NCI-H2227 treated with DMSO at 0.1 percent for 48 hours (cell line): ENCODE measurements around the gene KIF1A.
A peak's percentile ranks its signal among the peaks of the same experiment; 100 is the strongest.

Experiments used
- DNase-seq: peaks from one replicate; lab custom pipeline; 2025; lab: John Stamatoyannopoulos, UW

KIF1A gene

DNA sequence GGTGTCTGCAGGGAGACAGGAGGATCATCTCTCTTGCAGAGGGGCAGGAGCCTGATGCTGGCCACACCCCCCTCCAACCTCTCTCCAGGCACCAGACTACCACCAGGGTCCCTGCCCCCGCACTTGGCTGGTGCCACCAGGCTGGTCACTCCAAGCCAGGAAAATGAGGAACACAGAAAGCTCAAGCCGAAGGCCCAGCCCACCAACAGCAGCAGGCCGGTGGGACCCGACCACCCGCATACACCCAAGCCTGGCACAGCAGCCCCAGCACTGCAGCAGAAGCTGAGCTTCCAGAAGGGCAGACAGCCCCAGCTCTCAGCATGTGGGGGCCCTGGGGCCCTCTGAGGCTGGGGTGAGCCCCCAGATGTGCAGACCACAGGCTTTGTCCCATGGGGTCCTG, 52.7 kb downstream of the KIF1A start:
- DNase-seq = no peak

- DNase-seq = no peak
Observed at GRCh38 chr2:240766072-240766471, 53.9 kb downstream of the KIF1A start.

DNA sequence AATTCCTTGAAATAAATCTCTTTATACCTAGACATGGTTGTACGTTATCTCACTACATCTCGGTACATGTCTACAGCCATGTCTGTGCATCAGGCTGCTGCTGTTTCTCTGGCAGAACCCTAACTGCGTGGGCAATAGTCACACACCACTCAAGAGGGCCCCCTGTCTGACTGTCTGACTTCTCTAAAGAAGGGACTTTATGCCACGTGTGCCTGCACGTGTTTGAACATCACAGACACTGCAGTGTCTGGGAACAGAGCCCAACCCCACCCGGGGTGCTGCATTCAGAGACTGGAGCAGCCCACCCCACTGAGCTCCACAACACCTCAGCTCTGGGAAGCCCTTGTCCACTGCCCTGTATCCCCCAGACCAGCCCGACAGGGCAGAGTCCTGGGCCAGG, 55.0 kb downstream of the KIF1A start:
- no peak for DNase-seq

DNA sequence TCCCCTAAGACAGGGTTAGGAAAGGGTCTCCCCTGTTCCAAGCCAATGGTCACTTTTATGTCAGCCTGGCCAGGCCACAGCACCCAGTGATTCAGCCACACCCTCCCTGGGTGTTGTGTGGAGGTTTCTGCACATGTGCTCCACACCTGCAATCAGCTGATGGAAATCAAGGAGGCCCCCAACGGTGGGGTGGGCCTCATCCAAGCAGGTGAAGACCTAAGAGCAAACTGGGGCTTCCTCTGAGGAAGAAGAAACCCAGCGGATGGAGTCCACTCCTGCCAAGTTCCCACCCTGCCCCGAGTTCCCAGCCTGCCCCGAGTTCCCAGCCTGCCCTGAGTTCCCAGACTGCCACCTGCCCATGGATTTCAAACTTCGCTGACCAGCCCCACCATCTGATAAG, 55.4 kb downstream of the KIF1A start:
- DNase-seq = no peak

GRCh38 chr2:240762971-240763370, 57.0 kb downstream of the KIF1A start:
- no peak for DNase-seq

GRCh38 chr2:240762249-240762648, 57.8 kb downstream of the KIF1A start:
- DNase-seq = no peak

GRCh38 chr2:240760576-240761246, 59.3 kb downstream of the KIF1A start:
- no peak for DNase-seq

DNA sequence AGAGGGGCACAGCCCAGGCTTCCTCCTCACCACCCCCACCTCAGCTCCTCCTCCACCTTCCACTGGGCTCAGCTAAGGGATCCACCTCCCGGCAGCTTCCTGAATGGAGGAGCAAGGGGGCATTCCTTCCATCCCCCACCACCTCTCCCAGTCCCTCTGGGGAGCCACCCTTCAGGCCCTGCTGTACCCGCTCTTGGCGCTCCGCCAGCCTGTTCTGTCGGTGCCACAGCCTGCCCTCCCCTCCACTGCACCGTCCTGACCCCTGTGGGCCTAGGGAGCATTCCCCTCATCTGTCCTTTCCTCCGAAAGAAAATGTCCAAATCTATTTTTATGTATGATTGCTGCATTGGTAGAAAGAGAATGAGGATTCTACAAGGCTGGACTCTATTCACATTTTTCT, 59.9 kb downstream of the KIF1A start:
- DNase-seq = peak; percentile 56

GRCh38 chr2:240759459-240759858, 60.6 kb downstream of the KIF1A start:
- DNase-seq = no peak

GRCh38 chr2:240757086-240757614, 62.9 kb downstream of the KIF1A start:
- DNase-seq = no peak

GRCh38 chr2:240752209-240752608, 67.8 kb downstream of the KIF1A start:
- no peak for DNase-seq

- DNase-seq = no peak
Observed at GRCh38 chr2:240750409-240750808, 69.6 kb downstream of the KIF1A start.

DNA sequence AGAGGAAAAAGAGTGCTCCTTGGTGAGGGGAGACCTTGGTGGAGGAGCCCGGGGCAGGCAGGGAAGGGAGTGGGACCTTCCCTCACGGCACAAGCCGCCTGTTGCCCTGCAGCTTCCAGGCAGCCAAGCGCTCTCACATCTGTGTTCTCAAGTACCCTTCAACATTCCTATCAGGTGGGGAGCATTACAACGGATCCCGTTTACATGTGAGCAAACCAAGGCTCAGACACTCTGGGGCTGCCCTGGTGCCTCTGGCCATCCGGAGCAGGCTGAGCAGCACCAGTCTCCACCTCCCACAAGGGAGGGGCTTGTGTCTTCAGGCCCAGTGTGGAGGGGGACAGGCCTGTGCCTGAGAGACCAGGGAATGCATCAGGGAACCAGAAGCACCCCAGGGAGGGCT, 70.5 kb downstream of the KIF1A start:
- no peak for DNase-seq

GRCh38 chr2:240747256-240747655, 72.8 kb downstream of the KIF1A start:
- DNase-seq = no peak

DNA sequence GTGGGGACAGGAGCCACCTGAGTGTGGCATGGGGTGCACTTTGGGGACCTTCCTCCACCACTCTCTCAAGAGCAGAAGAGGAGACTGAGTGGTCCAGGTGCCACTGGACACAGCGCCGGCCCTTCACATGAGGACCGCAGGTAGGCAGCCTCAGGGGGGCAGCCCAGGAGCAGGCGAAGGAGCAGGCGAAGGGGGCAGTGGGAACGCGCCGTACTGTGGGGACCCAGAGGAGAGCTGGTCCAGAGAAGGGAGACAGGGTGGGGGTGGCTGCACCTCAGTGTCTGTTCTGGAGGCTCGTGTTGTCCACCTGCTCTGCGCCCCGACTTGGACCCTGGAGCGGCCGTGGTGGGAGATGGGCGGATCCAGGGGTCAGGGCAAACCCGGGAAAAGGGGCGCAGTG, 73.3 kb downstream of the KIF1A start:
- no peak for DNase-seq

DNA sequence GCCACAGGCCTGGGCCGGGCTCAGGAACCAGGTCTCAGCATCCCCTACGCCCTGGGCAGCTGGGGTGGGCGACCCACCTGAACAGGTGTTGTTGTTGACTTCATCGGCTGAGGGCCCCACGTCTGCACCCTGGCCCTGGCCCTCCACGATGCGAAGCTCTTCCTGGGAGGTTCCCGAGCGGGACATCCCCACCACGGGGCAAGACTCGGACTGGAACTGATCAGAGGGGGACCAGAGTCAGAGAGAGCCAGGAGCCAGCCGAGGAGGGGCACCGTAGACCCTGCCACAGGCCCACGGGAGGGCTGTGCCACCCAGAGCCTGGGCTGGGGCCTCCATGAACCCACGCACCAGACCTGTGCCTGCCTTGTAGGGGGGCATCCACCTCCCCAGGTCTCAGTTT, 74.1 kb downstream of the KIF1A start:
- DNase-seq = no peak

DNA sequence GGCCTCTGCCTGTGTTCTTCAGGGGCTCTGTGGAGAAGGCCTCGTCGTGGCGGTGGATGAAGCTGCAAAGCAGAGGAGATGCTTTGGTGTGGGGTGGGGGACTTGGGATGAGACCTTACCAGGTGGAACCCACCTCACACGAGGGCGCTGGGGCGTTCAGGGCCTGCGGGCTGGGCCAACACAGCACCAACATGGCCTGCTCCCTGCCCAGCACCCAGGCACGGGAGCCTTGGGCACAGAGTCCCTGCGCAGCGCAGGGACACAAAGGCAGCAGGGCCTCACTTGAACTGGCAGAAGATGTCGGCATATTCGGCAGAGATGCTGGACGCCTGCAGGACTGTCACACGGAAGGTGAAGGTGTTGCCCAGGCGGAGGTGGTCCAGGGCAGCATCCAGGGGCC, 74.6 kb downstream of the KIF1A start:
- no peak for DNase-seq

GRCh38 chr2:240742602-240743095, 77.4 kb downstream of the KIF1A start:
- DNase-seq = no peak

GRCh38 chr2:240741091-240741490, 78.9 kb downstream of the KIF1A start:
- no peak for DNase-seq

DNA sequence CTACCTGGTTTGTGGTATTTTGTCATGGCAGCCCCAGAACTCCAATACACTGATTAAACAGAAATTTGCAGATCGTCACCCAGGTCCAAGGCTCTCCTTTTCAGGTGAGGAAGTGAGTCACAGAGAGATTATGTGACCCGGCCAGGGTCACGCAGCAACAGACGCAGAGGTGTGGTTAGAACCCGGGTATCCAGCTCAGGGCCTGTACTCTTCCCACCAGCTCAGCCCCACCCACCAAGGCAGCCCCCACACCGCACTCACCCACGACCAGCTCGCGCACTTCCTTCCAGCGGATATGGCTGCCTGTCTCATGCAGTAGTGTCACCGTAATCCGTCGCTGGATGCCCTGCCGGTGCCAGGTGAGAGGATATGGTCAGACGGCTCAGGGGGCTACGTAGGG, 80.2 kb downstream of the KIF1A start:
- no peak for DNase-seq

GRCh38 chr2:240737958-240738357, 82.1 kb downstream of the KIF1A start:
- no peak for DNase-seq

- DNase-seq = no peak
Observed at GRCh38 chr2:240737512-240737911, 82.5 kb downstream of the KIF1A start.

DNA sequence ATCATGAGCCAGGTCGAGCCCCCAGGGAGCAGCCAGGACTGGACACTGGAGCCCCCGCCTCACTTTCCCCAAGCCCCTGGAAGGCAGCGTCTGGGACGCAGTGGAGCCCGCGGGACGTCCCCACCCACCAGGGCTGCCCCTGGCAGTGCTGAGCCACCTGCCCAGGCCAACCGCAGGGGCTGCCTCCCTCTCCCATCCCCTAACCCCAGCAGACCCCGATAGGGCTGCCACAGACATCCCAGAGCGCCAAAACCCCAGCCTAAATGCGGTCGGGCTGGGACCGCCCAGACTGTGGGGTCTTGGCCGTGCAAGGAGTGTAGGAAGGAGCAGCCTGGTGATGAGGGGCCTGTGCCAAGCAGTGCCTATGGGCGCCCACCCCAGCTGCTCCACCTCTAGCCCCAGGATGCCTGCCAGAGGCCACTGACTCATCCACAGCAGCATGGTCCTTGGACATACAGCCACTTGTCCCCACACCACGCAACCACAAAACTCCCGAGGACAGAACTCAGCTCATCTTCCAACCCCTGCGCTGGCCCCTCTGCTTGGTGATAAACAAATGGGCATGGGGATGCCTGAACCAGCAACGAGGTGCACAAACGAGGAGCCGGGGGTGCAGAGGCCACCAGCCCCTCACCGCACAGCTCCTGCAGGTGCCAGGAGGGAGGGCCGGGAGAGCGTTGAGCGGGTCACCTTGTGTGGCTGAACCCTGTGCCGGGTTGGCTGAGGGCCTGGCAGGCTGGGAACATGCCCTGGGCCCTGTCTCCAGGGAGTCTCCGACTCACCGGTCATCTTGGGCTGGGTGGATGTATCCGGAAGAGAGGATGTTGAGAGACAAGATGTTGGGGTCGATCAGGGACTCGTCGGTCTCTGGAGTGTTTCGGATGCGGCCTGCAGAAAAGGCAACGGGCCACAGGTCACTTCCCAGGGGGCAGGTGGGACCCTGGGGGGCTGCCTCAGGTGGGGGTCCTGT, 83.5 kb downstream of the KIF1A start:
- DNase-seq = no peak
